HEK293T (cell line): ENCODE data around the gene BTN3A1.

Source experiments
- BHLHE40 ChIP-seq: fragments of 450-650 bp; IDR thresholded peaks from 2 replicates; pipeline ENCODE4 v1.6.1; 2016; ENCODE audit warnings: mild to moderate bottlenecking, moderate library complexity, borderline replicate concordance
- CTBP1 ChIP-seq: fragments of 450-650 bp; IDR thresholded peaks from 2 replicates; pipeline ENCODE4 v1.6.1; 2016; ENCODE audit warnings: borderline replicate concordance
- SP1 ChIP-seq: fragments of 450-650 bp; IDR thresholded peaks from 2 replicates; pipeline ENCODE4 v1.6.1; 2017
- SUZ12 ChIP-seq: fragments of 450-650 bp; IDR thresholded peaks from 2 replicates; pipeline ENCODE4 v1.6.1; 2016; ENCODE audit warnings: mild to moderate bottlenecking

- TF ChIP-seq SP1 (no peak), SUZ12 (no peak), CTBP1 (no peak), BHLHE40 (no peak)
These were observed 38.9 kb downstream of the BTN3A1 start for GRCh38 chr6:26440977-26441358.
